Astrocyte (in vitro differentiated cells and primary cell): ENCODE measurements around the gene SEPTIN3. TPM values are rescaled to one million over a fixed set of nuclear protein-coding genes. Genes with fewer than 3 reads are reported as not detected.

Experiments used
- DNase-seq: peaks from one replicate; pipeline ENCODE4 v3.0.0-alpha.2; 2010; ENCODE audit warnings: low read depth
- FAIRE-seq: peaks from 2 replicates; lab custom pipeline; 2011; peaks lifted over from hg19 to GRCh38; lab: Jason Lieb, UNC
- H2AFZ ChIP-seq: 2 replicates; pipeline ENCODE4 v1.6.0; 2012; ENCODE audit warnings: low read depth, low read length, inconsistent platforms
- H3K27ac ChIP-seq: 2 replicates; pipeline ENCODE4 v1.5.1; 2011; ENCODE audit warnings: low read depth, low read length, inconsistent platforms
- H3K27me3 ChIP-seq: 2 replicates; pipeline ENCODE4 v1.6.0; 2011; ENCODE audit warnings: low read length, inconsistent platforms; ENCODE audit not compliant: insufficient read depth
- H3K36me3 ChIP-seq: 2 replicates; pipeline ENCODE4 v1.5.1; 2011; ENCODE audit warnings: low read length, inconsistent platforms; ENCODE audit not compliant: insufficient read depth
- H3K4me1 ChIP-seq: 2 replicates; pipeline ENCODE4 v1.5.1; 2011; ENCODE audit warnings: low read length, inconsistent platforms; ENCODE audit not compliant: insufficient read depth
- H3K4me2 ChIP-seq: 2 replicates; pipeline ENCODE4 v1.6.0; 2012; ENCODE audit warnings: low read length, inconsistent platforms
- H3K4me3 ChIP-seq: 2 replicates; pipeline ENCODE4 v1.5.1; 2011; ENCODE audit warnings: low read depth, mild to moderate bottlenecking, low read length, inconsistent platforms; ENCODE audit not compliant: insufficient read depth
- H3K79me2 ChIP-seq: 2 replicates; pipeline ENCODE4 v1.6.0; 2012; ENCODE audit warnings: mild to moderate bottlenecking, low read length, inconsistent platforms; ENCODE audit not compliant: insufficient read depth
- H3K9ac ChIP-seq: 2 replicates; pipeline ENCODE4 v1.6.0; 2012; ENCODE audit warnings: mild to moderate bottlenecking, low read length, inconsistent platforms
- H3K9me3 ChIP-seq: 2 replicates; pipeline ENCODE4 v1.5.1; 2012; ENCODE audit warnings: low read depth, mild to moderate bottlenecking, low read length, inconsistent platforms; ENCODE audit not compliant: insufficient read depth
- H4K20me1 ChIP-seq: 2 replicates; pipeline ENCODE4 v1.6.0; 2012; ENCODE audit warnings: low read length, inconsistent platforms; ENCODE audit not compliant: insufficient read depth
- H3K27ac Mint-ChIP-seq: one replicate; pipeline ENCODE4 v1.8.0; 2021; ENCODE audit warnings: mild to moderate bottlenecking, mixed read lengths; ENCODE audit not compliant: unreplicated experiment
- H3K27me3 Mint-ChIP-seq: one replicate; pipeline ENCODE4 v1.8.0; 2021; ENCODE audit warnings: low read depth, mixed read lengths; ENCODE audit not compliant: unreplicated experiment
- H3K36me3 Mint-ChIP-seq: one replicate; pipeline ENCODE4 v1.8.0; 2021; ENCODE audit warnings: low read depth, mixed read lengths; ENCODE audit not compliant: unreplicated experiment
- H3K4me1 Mint-ChIP-seq: one replicate; pipeline ENCODE4 v1.8.0; 2021; ENCODE audit warnings: low read depth, mixed read lengths; ENCODE audit not compliant: unreplicated experiment
- H3K4me3 Mint-ChIP-seq: one replicate; pipeline ENCODE4 v1.8.0; 2021; ENCODE audit warnings: mild to moderate bottlenecking, moderate library complexity, mixed read lengths; ENCODE audit not compliant: unreplicated experiment
- H3K9me3 Mint-ChIP-seq: one replicate; pipeline ENCODE4 v1.8.0; 2021; ENCODE audit warnings: mild to moderate bottlenecking, mixed read lengths; ENCODE audit not compliant: unreplicated experiment
- EZH2 ChIP-seq: IDR thresholded peaks from 2 replicates; pipeline ENCODE4 v1.6.1; 2012; ENCODE audit warnings: mild to moderate bottlenecking, low read length, inconsistent platforms; ENCODE audit not compliant: insufficient read depth
- total RNA-seq: library from RNA; stranded (reverse); gene quantifications from 2 replicates; pipeline ENCODE4 v1.2.1, GENCODE V29; 2021
- TF ChIP-seq, protein P1 (sequence below): IDR thresholded peaks from 2 replicates; pipeline ENCODE4 v1.5.1; 2011; ENCODE audit warnings: low read depth, mild to moderate bottlenecking, inconsistent platforms, low read length, moderate library complexity; ENCODE audit not compliant: insufficient read depth

Gene SEPTIN3
- total RNA-seq, 1 donor from 2014 or later = 0.52 TPM

DNA sequence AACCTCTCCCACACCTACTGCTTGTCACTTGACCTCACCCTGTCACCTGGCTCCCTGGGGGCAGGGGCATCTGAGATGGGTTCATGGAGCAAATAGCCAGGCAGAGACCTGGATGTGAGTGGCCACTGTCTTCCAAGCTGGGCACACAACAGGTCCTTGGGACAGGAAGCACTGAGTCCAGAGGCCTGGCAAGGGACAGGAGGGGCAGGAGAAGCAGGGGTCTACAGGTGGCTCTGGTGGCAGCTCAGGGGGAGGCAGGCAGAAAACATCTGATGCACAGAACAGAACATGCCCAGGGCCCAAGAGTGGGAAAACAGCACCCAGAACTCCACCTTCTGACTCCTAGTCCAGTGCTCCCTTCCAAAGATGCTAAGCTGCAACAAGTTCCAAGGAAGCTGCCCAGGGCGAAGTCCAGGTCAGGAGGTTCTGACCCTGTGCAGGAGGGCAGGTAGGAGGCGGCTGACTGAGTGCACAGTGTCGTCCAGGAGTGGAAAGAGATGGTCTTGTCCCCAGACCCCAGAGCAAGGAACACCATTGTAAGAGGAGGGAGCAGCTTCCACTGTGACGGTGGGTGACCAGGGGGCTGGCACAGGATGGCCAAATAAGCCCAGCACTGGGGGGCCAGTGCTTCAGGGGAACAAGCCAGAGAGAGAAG, 46.2 kb upstream of the SEPTIN3 start:
- TF ChIP-seq, protein P1, sequence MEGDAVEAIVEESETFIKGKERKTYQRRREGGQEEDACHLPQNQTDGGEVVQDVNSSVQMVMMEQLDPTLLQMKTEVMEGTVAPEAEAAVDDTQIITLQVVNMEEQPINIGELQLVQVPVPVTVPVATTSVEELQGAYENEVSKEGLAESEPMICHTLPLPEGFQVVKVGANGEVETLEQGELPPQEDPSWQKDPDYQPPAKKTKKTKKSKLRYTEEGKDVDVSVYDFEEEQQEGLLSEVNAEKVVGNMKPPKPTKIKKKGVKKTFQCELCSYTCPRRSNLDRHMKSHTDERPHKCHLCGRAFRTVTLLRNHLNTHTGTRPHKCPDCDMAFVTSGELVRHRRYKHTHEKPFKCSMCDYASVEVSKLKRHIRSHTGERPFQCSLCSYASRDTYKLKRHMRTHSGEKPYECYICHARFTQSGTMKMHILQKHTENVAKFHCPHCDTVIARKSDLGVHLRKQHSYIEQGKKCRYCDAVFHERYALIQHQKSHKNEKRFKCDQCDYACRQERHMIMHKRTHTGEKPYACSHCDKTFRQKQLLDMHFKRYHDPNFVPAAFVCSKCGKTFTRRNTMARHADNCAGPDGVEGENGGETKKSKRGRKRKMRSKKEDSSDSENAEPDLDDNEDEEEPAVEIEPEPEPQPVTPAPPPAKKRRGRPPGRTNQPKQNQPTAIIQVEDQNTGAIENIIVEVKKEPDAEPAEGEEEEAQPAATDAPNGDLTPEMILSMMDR = no peak
- no peak for TF ChIP-seq EZH2
- H3K27ac Mint-ChIP-seq = no peak overlapping the region
- Histone ChIP-seq H3K9ac (no peak overlapping the region), H3K4me3 (no peak overlapping the region), H2AFZ (no peak overlapping the region), H3K79me2 (no peaks in the 10 kb centered on the region), H3K36me3 (no peaks in the 10 kb centered on the region), H3K9me3 (no peaks in the 10 kb centered on the region), H3K27me3 (peaks cover 10% of the 10 kb centered on the region), H3K4me1 (peaks cover 7% of the 10 kb centered on the region), H3K4me2 (no peak overlapping the region), H4K20me1 (no peaks in the 10 kb centered on the region), H3K27ac (no peak overlapping the region)
- DNase-seq = no peak
- FAIRE-seq = no peak
- peaks cover 33% of the 10 kb centered on the region for H3K27me3 Mint-ChIP-seq
- no peak overlapping the region for H3K4me3 Mint-ChIP-seq
- H3K36me3 Mint-ChIP-seq = no peaks in the 10 kb centered on the region
- peaks cover 3% of the 10 kb centered on the region for H3K4me1 Mint-ChIP-seq
- H3K9me3 Mint-ChIP-seq = no peaks in the 10 kb centered on the region

DNA sequence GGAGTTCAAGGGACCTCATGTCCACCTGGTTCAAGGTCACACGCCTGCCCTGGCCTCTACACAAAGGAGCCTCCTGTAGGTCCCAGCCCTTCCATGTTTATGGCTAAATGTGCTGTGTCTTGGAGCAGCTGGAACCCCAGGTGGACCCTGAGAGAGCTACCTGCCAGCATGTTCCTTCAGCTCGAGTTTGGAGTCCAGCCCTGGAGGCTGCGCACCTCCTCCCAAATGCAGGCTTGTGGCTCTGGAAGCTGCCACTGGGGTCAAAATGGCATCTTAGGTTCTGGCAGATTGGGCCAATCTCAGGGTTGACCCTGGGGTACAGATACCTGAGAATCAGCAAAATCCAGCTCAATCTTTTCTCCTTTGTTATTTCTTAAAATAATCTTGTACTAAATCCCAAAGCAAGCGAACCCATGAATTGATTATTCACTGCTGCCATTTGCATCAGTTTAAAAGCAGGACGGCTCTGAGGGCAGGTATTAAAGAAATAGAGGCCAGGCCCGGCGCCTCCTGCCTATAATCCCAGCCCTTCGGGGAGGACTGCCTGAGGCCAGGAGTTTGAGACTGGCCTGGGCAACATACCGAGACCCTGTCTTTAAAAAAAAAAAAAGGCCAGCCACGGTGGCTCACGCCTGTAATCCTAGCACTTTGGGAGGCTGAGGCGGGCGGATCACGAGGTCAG, 45.5 kb upstream of the SEPTIN3 start:
- Mint-ChIP-seq H3K4me1 (no peaks in the 10 kb centered on the region), H3K4me3 (no peak overlapping the region), H3K36me3 (no peaks in the 10 kb centered on the region), H3K9me3 (no peaks in the 10 kb centered on the region), H3K27ac (no peak overlapping the region), H3K27me3 (peaks cover 32% of the 10 kb centered on the region)
- Histone ChIP-seq H3K27ac (no peak overlapping the region), H3K9ac (no peak overlapping the region), H3K27me3 (peaks cover 10% of the 10 kb centered on the region), H4K20me1 (no peaks in the 10 kb centered on the region), H3K36me3 (no peaks in the 10 kb centered on the region), H3K4me2 (no peak overlapping the region), H3K79me2 (no peaks in the 10 kb centered on the region), H3K9me3 (no peaks in the 10 kb centered on the region), H3K4me3 (no peak overlapping the region), H2AFZ (no peak overlapping the region), H3K4me1 (peaks cover 3% of the 10 kb centered on the region)
- no peak for DNase-seq
- TF ChIP-seq, protein P1 = no peak
- TF ChIP-seq EZH2 = no peak
- no peak for FAIRE-seq
